HCT116 (cell line): ENCODE data around the gene CHRND. TPM values are rescaled to one million over a fixed set of nuclear protein-coding genes. Genes with fewer than 3 reads are reported as not detected.

Source experiments
- ATAC-seq: fragments of 200-7000 bp; cut with Tn5 transposase; 2 replicates; pipeline ENCODE4 v1.9.1; 2020; ENCODE audit warnings: mild to moderate bottlenecking, moderate library complexity
- BruUV-seq: library from RNA; stranded (reverse); fragments of 400-500 nt; replicated peaks from 2 replicates; lab custom pipeline; 2021; lab: Mats Ljungman, UMichigan
- CTCF ChIA-PET: fragments of 300-600 bp; sonication (Branson Sonifier 250); formaldehyde crosslinking; loops from one replicate; lab custom pipeline; 2021; ENCODE audit warnings: antibody characterized with exemption; lab: Charles Lee
- POLR2A ChIA-PET: fragments of 300-600, 350-600 bp; sonication (Branson Sonifier 250); formaldehyde crosslinking; loops from one replicate; lab custom pipeline; 2021; ENCODE audit warnings: antibody characterized with exemption; lab: Charles Lee
- RAD21 ChIA-PET, 2 experiments: fragments of 300-600 bp; sonication (Branson Sonifier 250); formaldehyde crosslinking; loops; one replicate each; lab custom pipeline; 2023; ENCODE audit warnings: low total read pairs in 2 of 2; ENCODE audit not compliant: uncharacterized antibody in 2 of 2, unreplicated experiment in 2 of 2, low non-redundant PET in 1 of 2; lab: Charles Lee
- DNase-seq: peaks from one replicate; pipeline ENCODE4 v3.0.0-alpha.2; 2010; ENCODE audit warnings: low read depth, low spot score
- H2AFZ ChIP-seq: fragments of 200-600 bp; shearing (Covaris generic), sonication (generic); 2 replicates; pipeline ENCODE4 v1.6.1; 2017; ENCODE audit warnings: low read depth, mixed run types, mixed read lengths, antibody characterized with exemption, low read length; ENCODE audit not compliant: poor library complexity, severe bottlenecking
- H3K27ac ChIP-seq: 2 replicates; pipeline ENCODE4 v1.5.1; 2012; ENCODE audit warnings: low read depth, low read length
- H3K27me3 ChIP-seq: fragments of 200-600 bp; sonication (generic); 2 replicates; pipeline ENCODE4 v1.6.1; 2016; ENCODE audit warnings: mixed run types, low read length, mixed read lengths; ENCODE audit not compliant: insufficient read depth
- H3K36me3 ChIP-seq, 2 experiments: fragments of 200-500 bp in 1 of 2; fragments of 200-600 bp in 1 of 2; sonication (Bioruptor generic) in 1 of 2; sonication (generic) in 1 of 2; 2 replicates each; pipeline versions ENCODE4 v1.5.1 to v1.6.1; 2014 to 2016; ENCODE audit warnings: low read length in 2 of 2, inconsistent platforms in 1 of 2, mixed read lengths in 1 of 2, mixed run types in 1 of 2; ENCODE audit not compliant: insufficient read depth in 2 of 2, control insufficient read depth in 1 of 2
- H3K4me1 ChIP-seq, 2 experiments: fragments of 200-600 bp in 1 of 2; sonication (generic) in 1 of 2; 2 replicates each; pipeline versions ENCODE4 v1.5.1 to v1.6.1; 2012 to 2017; ENCODE audit warnings: low read length in 2 of 2, inconsistent platforms in 1 of 2, mild to moderate bottlenecking in 1 of 2, mixed read lengths in 1 of 2, mixed run types in 1 of 2, moderate library complexity in 1 of 2; ENCODE audit not compliant: insufficient read depth in 2 of 2, control insufficient read depth in 1 of 2
- H3K4me2 ChIP-seq: fragments of 200-600 bp; sonication (generic); 2 replicates; pipeline ENCODE4 v1.6.1; 2017; ENCODE audit warnings: mixed run types, low read length, mixed read lengths
- H3K4me3 ChIP-seq, 2 experiments: fragments of 200-600 bp in 1 of 2; sonication (generic) in 1 of 2; replicated peaks in 1 of 2; 2 replicates each; pipeline ENCODE4 v1.5.1; 2011 to 2016; ENCODE audit warnings: low read length in 2 of 2, control low read depth in 1 of 2, low read depth in 1 of 2, mild to moderate bottlenecking in 1 of 2, mixed read lengths in 1 of 2, mixed run types in 1 of 2
- H3K79me2 ChIP-seq: fragments of 200-600 bp; sonication (generic); 2 replicates; pipeline ENCODE4 v1.6.1; 2017; ENCODE audit warnings: mild to moderate bottlenecking, mixed run types, low read length, moderate library complexity, mixed read lengths; ENCODE audit not compliant: insufficient read depth
- H3K9ac ChIP-seq: fragments of 200-600 bp; sonication (generic); 2 replicates; pipeline ENCODE4 v1.6.1; 2016; ENCODE audit warnings: low read length, mixed read lengths
- H3K9me2 ChIP-seq: fragments of 200-600 bp; sonication (generic), shearing (Covaris generic); 2 replicates; pipeline ENCODE4 v1.6.1; 2017; ENCODE audit warnings: mixed run types, mild to moderate bottlenecking, moderate library complexity; ENCODE audit not compliant: insufficient read depth
- H3K9me3 ChIP-seq, 2 experiments: fragments of 200-500 bp in 1 of 2; fragments of 200-600 bp in 1 of 2; sonication (Bioruptor generic) in 1 of 2; sonication (generic) in 1 of 2; 2 replicates each; pipeline ENCODE4 v1.6.1; 2014 to 2017; ENCODE audit warnings: low read length in 2 of 2, mixed read lengths in 2 of 2, inconsistent platforms in 1 of 2, low read depth in 1 of 2, mild to moderate bottlenecking in 1 of 2, mixed run types in 1 of 2, moderate library complexity in 1 of 2; ENCODE audit not compliant: control insufficient read depth in 1 of 2, insufficient read depth in 1 of 2
- H4K20me1 ChIP-seq: fragments of 200-600 bp; sonication (generic), shearing (Covaris generic); 2 replicates; pipeline ENCODE4 v1.6.1; 2017; ENCODE audit warnings: mixed run types, mild to moderate bottlenecking, moderate library complexity; ENCODE audit not compliant: insufficient read depth
- ATF3 ChIP-seq: IDR thresholded peaks from 2 replicates; pipeline ENCODE4 v1.6.1; 2012
- CBX3 ChIP-seq: IDR thresholded peaks from 2 replicates; pipeline ENCODE4 v1.6.1; 2012; ENCODE audit warnings: low read depth
- EGR1 ChIP-seq: IDR thresholded peaks from 2 replicates; pipeline ENCODE4 v1.6.1; 2012; ENCODE audit warnings: low read depth
- ELF1 ChIP-seq: IDR thresholded peaks from 2 replicates; pipeline ENCODE4 v1.6.1; 2012; ENCODE audit warnings: low read depth, borderline replicate concordance
- EZH2 ChIP-seq: fragments of 200-600 bp; sonication (generic); IDR thresholded peaks from 2 replicates; pipeline ENCODE4 v1.6.1; 2017; ENCODE audit warnings: antibody characterized with exemption, mixed run types
- EZH2phosphoT487 ChIP-seq: fragments of 200-600 bp; IDR thresholded peaks from 2 replicates; pipeline ENCODE4 v1.6.1; 2018; ENCODE audit warnings: antibody characterized with exemption, borderline replicate concordance
- MAX ChIP-seq: IDR thresholded peaks from 2 replicates; pipeline ENCODE4 v1.6.1; 2012
- POLR2A ChIP-seq: IDR thresholded peaks from 2 replicates; pipeline ENCODE4 v1.7.0; 2011; ENCODE audit warnings: borderline replicate concordance; ENCODE audit not compliant: insufficient read depth, insufficient read length; ENCODE audit errors: extremely low read depth
- POLR2AphosphoS5 ChIP-seq: IDR thresholded peaks from 2 replicates; pipeline ENCODE4 v1.6.1; 2011; ENCODE audit warnings: mild to moderate bottlenecking, low read depth, low read length, moderate library complexity
- ZBTB33 ChIP-seq: IDR thresholded peaks from 2 replicates; pipeline ENCODE4 v1.6.1; 2011; ENCODE audit warnings: mild to moderate bottlenecking, low read length, moderate library complexity; ENCODE audit not compliant: insufficient replicate concordance; ENCODE audit errors: extremely low read depth
- intact Hi-C: fragments of 100-400 bp; cut with micrococcal nuclease; formaldehyde crosslinking; loops from 2 replicates; pipeline ENCODE4 v1.10.0; 2022
- total RNA-seq: library from RNA; stranded (reverse); gene quantifications from one replicate; pipeline ENCODE4 v1.2.1, GENCODE V29; 2021; ENCODE audit not compliant: unreplicated experiment
- TF ChIP-seq, protein P1 (sequence below), 3 experiments: fragments of 200-600 bp in 1 of 3; sonication (generic) in 1 of 3; IDR thresholded peaks in 2 of 3; conservative IDR thresholded peaks in 1 of 3; 2 replicates each; pipeline ENCODE4 v1.5.1; 2012 to 2017; ENCODE audit warnings: low read depth in 2 of 3, low read length in 2 of 3, antibody characterized with exemption in 1 of 3, borderline replicate concordance in 1 of 3, control low read depth in 1 of 3, mild to moderate bottlenecking in 1 of 3, mixed read lengths in 1 of 3, mixed run types in 1 of 3, moderate library complexity in 1 of 3; ENCODE audit not compliant: insufficient read depth in 1 of 3

CHRND gene
- total RNA-seq, 1 experiment from 2014 or later: not detected

- H3K27ac ChIP-seq: no peak overlapping the region
- no peaks in the 10 kb centered on the region for H4K20me1 ChIP-seq
Observed at GRCh38 chr2:232492236-232492848, 33.6 kb upstream of the CHRND start.

More at GRCh38 chr2:232492236-232492848, 33.6 kb upstream of the CHRND start:
- ATAC-seq (no peak), DNase-seq (no peak)
- Histone ChIP-seq H3K9ac (no peak overlapping the region), H3K9me2 (no peaks in the 10 kb centered on the region), H3K4me2 (no peak overlapping the region), H3K9me3 (no peaks in the 10 kb centered on the region), H3K27me3 (no peaks in the 10 kb centered on the region), H3K4me1 (0 out of 4 replicates have a peak, but pooled peaks cover 0 to 4% of the 10 kb centered on the region in 2 experiments), H3K79me2 (no peaks in the 10 kb centered on the region), H3K36me3 (no peaks in the 10 kb centered on the region), H3K4me3 (no peak overlapping the region), H2AFZ (no peak overlapping the region)
- intact Hi-C loops: no loop called here
- POLR2A ChIA-PET: no interaction called here
- CTCF ChIA-PET: no interaction called here
- BruUV-seq: no TSS peak
- RAD21 ChIA-PET: no interaction called here
- TF ChIP-seq MAX (no peak), ELF1 (no peak), EZH2phosphoT487 (no peak), EZH2 (no peak), POLR2A (no peak), CBX3 (no peak), EGR1 (no peak), ATF3 (no peak), ZBTB33 (no peak), POLR2AphosphoS5 (no peak)
- TF ChIP-seq, protein P1, sequence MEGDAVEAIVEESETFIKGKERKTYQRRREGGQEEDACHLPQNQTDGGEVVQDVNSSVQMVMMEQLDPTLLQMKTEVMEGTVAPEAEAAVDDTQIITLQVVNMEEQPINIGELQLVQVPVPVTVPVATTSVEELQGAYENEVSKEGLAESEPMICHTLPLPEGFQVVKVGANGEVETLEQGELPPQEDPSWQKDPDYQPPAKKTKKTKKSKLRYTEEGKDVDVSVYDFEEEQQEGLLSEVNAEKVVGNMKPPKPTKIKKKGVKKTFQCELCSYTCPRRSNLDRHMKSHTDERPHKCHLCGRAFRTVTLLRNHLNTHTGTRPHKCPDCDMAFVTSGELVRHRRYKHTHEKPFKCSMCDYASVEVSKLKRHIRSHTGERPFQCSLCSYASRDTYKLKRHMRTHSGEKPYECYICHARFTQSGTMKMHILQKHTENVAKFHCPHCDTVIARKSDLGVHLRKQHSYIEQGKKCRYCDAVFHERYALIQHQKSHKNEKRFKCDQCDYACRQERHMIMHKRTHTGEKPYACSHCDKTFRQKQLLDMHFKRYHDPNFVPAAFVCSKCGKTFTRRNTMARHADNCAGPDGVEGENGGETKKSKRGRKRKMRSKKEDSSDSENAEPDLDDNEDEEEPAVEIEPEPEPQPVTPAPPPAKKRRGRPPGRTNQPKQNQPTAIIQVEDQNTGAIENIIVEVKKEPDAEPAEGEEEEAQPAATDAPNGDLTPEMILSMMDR (IDR thresholded peaks at IDR 0.05 in 2 of 3, conservative IDR thresholded peaks at IDR 0.05 in 1 of 3; ENCODE audit: borderline replicate concordance in 1 of 3, insufficient read depth in 1 of 3, low read depth in 2 of 3, low read length in 2 of 3): no peak
- TF ChIP-seq, all 23 proteins: peak for 0
